Transverse colon (tissue), 4 donors: ENCODE results near the gene KLHL25. TPM values are rescaled to one million over a fixed set of nuclear protein-coding genes. Genes with fewer than 3 reads are reported as not detected.

Source experiments
- DNase-seq: peaks from one replicate; pipeline ENCODE4 v3.0.0-alpha.2; 2019
- H3K27ac ChIP-seq, 4 donors: fragments of 200-600 bp; sonication (generic); 2 replicates each; pipeline ENCODE4 v1.5.1; 2016 to 2018; ENCODE audit warnings: inconsistent platforms in 4 of 4
- H3K27me3 ChIP-seq: fragments of 200-600 bp; sonication (generic); 2 replicates; pipeline ENCODE4 v1.5.1; 2017; ENCODE audit warnings: inconsistent platforms
- H3K36me3 ChIP-seq, 4 donors: fragments of 200-600 bp; sonication (generic); 2 replicates each; pipeline ENCODE4 v1.5.1; 2017 to 2019; ENCODE audit warnings: inconsistent platforms in 4 of 4
- H3K4me1 ChIP-seq, 4 donors: fragments of 200-600 bp; sonication (generic); 2 replicates each; pipeline ENCODE4 v1.5.1; 2017 to 2020; ENCODE audit warnings: inconsistent platforms in 4 of 4
- H3K4me3 ChIP-seq, 4 donors: fragments of 200-600 bp; sonication (generic); 1 replicate in 1 of 4; 2 replicates in 3 of 4; pipeline versions ENCODE4 v1.5.1 to v1.6.1; 2017 to 2019; ENCODE audit warnings: inconsistent platforms in 4 of 4
- H3K9me3 ChIP-seq, 2 donors: fragments of 200-600 bp; sonication (generic); 2 replicates each; pipeline ENCODE4 v1.5.1; 2017 to 2019; ENCODE audit warnings: inconsistent platforms in 2 of 2
- EP300 ChIP-seq: sonication (generic); formaldehyde crosslinking; IDR thresholded peaks from one replicate; pipeline ENCODE4 v1.6.1; 2017; ENCODE audit warnings: antibody characterized with exemption, low read depth
- POLR2A ChIP-seq: fragments of 450-650 bp; IDR thresholded peaks from one replicate; pipeline ENCODE4 v1.6.1; 2016; ENCODE audit warnings: antibody characterized with exemption, mild to moderate bottlenecking, moderate library complexity
- POLR2AphosphoS5 ChIP-seq, 3 donors: sonication (generic); formaldehyde crosslinking; IDR thresholded peaks; one replicate each; pipeline ENCODE4 v1.6.1; 2016; ENCODE audit warnings: antibody characterized with exemption in 3 of 3
- WGBS, 2 donors: methylation state at CpG; one replicate each; pipeline ENCODE4 v1.1.5; 2018; ENCODE audit warnings: low coverage in 1 of 2; 5-methylcytosine and 5-hydroxymethylcytosine counted together
- in situ Hi-C, 4 donors: fragments of 200-750 bp; cut with MboI; loops; one replicate each; pipeline versions ENCODE4 v1.15.0 to v1.15.1; 2017; ENCODE audit warnings: low sequenced_read_pairs in 3 of 4, low pct_ligation_motif_present in 1 of 4, low pct_unique_long_range_greater_than_20kb in 1 of 4
- intact Hi-C: fragments of 100-400 bp; cut with DNase I; formaldehyde crosslinking; loops from one replicate; pipeline ENCODE4 v1.15.1; 2023; ENCODE audit warnings: low total_unique reads
- total RNA-seq, 4 donors: library from RNA; depleted of rRNA; stranded (reverse); fragments of >200 nt; gene quantifications; one replicate each; pipeline ENCODE4 v1.1.0, GENCODE V29; 2016
- TF ChIP-seq, protein P1 (sequence below), 5 experiments: fragments of 200-600 bp in 3 of 5; fragments of 450-650 bp in 2 of 5; sonication (generic) in 3 of 5; IDR thresholded peaks; 1 replicate in 2 of 5; 2 replicates in 3 of 5; pipeline ENCODE4 v1.5.1; 2016 to 2017; ENCODE audit warnings: antibody characterized with exemption in 5 of 5, inconsistent platforms in 3 of 5, mild to moderate bottlenecking in 2 of 5, moderate library complexity in 1 of 5

The KLHL25 gene
- total RNA-seq, 4 donors from 2014 or later: 10.1 to 36.0 (median 10.8) TPM

DNA sequence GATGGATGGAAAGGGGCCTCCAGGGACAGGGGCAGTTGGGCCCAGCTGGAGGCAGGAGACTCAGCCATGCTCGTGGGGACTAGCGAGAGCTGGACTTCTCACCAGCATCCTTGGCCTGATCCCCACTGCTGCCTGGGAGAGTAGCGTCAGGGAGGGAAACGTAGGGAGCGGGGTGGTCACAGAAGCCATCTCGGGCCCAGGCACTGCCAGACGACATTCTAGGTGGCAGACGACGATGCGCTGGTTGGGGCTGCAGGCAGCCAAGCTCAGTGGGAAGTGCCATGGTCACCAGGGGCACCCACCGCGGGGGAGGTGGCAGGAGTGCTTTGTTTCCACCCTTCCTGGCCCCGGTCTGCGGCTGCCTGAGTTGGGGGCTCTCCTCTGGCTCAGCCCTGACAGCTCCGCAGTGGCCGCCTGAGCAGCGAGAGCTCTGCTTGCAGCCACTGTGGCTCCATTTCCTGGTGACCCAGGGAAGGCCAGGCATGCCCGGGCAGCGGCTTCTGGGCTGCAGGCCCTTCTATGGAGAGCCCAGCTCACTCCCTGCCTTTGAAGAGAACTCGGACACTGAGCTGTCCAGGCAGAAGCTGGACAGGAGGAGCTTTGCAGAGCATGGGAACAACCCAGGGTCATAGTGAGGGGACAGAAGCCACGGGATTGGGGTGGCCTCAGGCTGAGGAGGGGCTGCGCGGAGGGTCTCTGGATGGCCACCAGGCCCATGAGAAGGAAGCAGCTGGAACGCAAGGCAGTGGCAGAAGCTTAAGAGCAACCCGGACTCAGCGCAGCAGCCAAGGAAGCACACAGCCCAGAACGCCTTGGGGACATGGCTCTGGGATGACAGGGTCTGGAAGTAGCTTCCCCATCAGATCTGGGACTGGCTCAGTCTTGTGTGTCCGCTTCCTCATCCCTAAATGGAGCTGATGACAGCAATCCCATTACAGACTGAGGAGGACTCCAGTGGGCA, 30.8 kb downstream of the KLHL25 start:
- H3K4me3 ChIP-seq: no peak overlapping the region
- in situ Hi-C loops (no loop called here), intact Hi-C loops (no loop called here)
- no peaks in the 10 kb centered on the region for H3K9me3 ChIP-seq
- TF ChIP-seq, protein P1, sequence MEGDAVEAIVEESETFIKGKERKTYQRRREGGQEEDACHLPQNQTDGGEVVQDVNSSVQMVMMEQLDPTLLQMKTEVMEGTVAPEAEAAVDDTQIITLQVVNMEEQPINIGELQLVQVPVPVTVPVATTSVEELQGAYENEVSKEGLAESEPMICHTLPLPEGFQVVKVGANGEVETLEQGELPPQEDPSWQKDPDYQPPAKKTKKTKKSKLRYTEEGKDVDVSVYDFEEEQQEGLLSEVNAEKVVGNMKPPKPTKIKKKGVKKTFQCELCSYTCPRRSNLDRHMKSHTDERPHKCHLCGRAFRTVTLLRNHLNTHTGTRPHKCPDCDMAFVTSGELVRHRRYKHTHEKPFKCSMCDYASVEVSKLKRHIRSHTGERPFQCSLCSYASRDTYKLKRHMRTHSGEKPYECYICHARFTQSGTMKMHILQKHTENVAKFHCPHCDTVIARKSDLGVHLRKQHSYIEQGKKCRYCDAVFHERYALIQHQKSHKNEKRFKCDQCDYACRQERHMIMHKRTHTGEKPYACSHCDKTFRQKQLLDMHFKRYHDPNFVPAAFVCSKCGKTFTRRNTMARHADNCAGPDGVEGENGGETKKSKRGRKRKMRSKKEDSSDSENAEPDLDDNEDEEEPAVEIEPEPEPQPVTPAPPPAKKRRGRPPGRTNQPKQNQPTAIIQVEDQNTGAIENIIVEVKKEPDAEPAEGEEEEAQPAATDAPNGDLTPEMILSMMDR (IDR thresholded peaks at IDR 0.05): no peak
- no peak for TF ChIP-seq EP300
- TF ChIP-seq POLR2AphosphoS5 (IDR thresholded peaks at IDR 0.05): no peak
- no peak for TF ChIP-seq POLR2A
- no peaks in the 10 kb centered on the region for H3K36me3 ChIP-seq
- DNase-seq: no peak
- 97% methylated on average over 25 of the region's 28 CpGs; no CpG with 5 or more reads in 1 of the 2 donors for WGBS, 2 donors
- H3K4me1 ChIP-seq: no peaks in the 10 kb centered on the region
- no peaks in the 10 kb centered on the region for H3K27me3 ChIP-seq
- H3K27ac ChIP-seq: no peak overlapping the region

DNA sequence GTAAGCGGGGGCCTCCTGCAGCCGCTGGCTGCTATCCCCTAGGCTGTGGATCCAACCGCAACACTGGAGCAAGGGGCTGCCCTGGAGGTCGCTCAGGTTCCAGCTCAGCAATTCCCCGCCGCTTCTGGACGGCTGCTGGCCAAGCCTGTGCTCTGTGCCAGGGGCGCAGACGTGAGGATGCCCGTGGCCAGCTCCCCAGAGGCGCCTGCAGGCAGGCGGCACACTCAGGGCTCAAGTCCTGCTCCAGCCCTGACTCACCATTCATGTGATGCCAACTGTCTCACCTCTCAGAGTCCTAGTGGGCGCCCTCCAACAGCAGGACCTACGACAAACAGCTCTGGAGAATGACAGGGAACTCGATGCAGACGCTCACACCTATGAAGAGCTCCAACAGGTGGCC, 31.6 kb downstream of the KLHL25 start:
- no peaks in the 10 kb centered on the region for H3K4me1 ChIP-seq
- TF ChIP-seq POLR2AphosphoS5 (IDR thresholded peaks at IDR 0.05): no peak
- no peak for TF ChIP-seq EP300
- TF ChIP-seq, protein P1 (IDR thresholded peaks at IDR 0.05): no peak
- TF ChIP-seq POLR2A: no peak
- no peaks in the 10 kb centered on the region for H3K36me3 ChIP-seq
- no peak for DNase-seq
- 95% methylated on average over 15 of the region's 16 CpGs; no CpG with 5 or more reads in 1 of the 2 donors for WGBS, 2 donors
- no peaks in the 10 kb centered on the region for H3K9me3 ChIP-seq
- H3K4me3 ChIP-seq: no peak overlapping the region
- no peak overlapping the region for H3K27ac ChIP-seq
- in situ Hi-C loops: no loop called here
- intact Hi-C loops: no loop called here
- no peaks in the 10 kb centered on the region for H3K27me3 ChIP-seq

DNA sequence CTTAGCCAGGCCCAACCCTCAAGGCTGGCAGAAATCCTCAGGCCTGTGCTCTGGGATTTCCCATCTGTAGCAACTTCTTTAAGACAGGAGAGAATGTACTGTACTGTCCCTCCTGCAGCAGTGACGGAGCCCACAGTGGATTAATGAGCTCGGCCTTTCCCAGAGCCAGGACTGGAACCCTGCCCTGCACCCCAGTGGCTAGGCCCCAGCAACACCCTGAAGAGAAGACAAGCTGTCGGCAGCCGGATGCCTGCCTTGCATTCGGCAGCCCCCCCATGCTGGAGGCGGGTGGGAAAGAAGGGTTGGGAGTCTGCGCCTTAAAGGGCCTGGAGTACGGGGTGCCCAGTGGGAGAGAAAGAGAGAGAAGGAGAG, 32.0 kb downstream of the KLHL25 start:
- Histone ChIP-seq H3K36me3 (no peaks in the 10 kb centered on the region), H3K4me3 (no peak overlapping the region), H3K27me3 (no peaks in the 10 kb centered on the region), H3K4me1 (no peaks in the 10 kb centered on the region), H3K9me3 (no peaks in the 10 kb centered on the region), H3K27ac (no peak overlapping the region)
- no peak for DNase-seq
- TF ChIP-seq, protein P1 (IDR thresholded peaks at IDR 0.05): no peak
- WGBS, 2 donors: 86% methylated on average over 7 of the region's 8 CpGs; no CpG with 5 or more reads in 1 of the 2 donors
- intact Hi-C loops (no loop called here), in situ Hi-C loops (no loop called here)

DNA sequence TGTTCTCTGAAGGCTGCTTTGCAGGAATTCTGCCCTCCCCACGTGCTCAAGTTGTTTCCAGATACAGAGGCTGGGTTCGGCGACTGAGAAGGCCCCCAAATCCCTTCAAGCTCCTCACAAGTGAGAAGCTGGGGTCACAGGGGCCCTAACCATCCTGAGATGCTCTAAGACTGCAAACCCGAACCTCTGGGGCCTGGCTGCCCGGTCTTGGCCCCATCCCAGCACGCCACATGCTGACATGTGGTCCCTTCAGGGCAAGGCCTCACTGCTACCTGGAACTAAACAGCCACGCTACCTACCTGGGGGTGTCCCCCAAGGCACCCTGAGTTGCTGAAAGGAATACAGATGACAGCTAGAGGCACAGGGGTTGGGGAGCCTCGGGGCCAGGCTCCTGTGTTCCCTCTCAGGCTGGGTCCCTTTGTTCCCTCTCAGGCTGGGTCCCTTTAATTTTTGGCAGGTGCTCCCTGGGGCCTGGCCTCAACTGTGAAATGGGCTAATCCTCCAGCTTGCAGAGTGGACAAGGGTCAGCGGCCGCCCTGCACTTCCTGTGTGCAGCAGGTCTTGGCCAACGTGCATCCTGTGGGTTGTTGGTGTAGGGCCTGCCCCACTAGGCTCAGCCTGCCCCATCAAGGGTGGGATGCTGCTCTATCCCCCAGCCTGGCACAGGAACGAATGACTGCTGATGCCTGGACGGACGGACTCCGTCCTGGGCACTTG, 32.5 kb downstream of the KLHL25 start:
- WGBS, 2 donors: 87% methylated on average over 8 of the region's 15 CpGs; no CpG with 5 or more reads in 1 of the 2 donors
- Histone ChIP-seq H3K4me3 (no peak overlapping the region), H3K36me3 (no peaks in the 10 kb centered on the region), H3K9me3 (no peaks in the 10 kb centered on the region), H3K27ac (no peak overlapping the region), H3K4me1 (no peaks in the 10 kb centered on the region), H3K27me3 (no peaks in the 10 kb centered on the region)
- TF ChIP-seq EP300: no peak
- TF ChIP-seq, protein P1 (IDR thresholded peaks at IDR 0.05): no peak
- TF ChIP-seq POLR2A: no peak
- no peak for TF ChIP-seq POLR2AphosphoS5 (IDR thresholded peaks at IDR 0.05)
- in situ Hi-C loops: no loop called here
- no peak for DNase-seq
- intact Hi-C loops: no loop called here
